ENCODE data around the gene EIF2S2.

Gene EIF2S2

GRCh38 chr20:34095825-34096224, 16.2 kb downstream of the EIF2S2 start:
- no peak overlapping the region for H3K27ac ChIP-seq (replicated peaks)
- no peaks in the 10 kb centered on the region for H3K27me3 ChIP-seq (ENCODE audit: insufficient read depth, poor library complexity, severe bottlenecking)
- no peak for DNase-seq (ENCODE audit: low read depth in 1 of 2, low spot score in 1 of 2)
- TF ChIP-seq POLR2AphosphoS5 (IDR thresholded peaks at IDR 0.05; ENCODE audit: low read depth) (no peak), REST (IDR thresholded peaks at IDR 0.05; ENCODE audit: insufficient replicate concordance, low read depth) (no peak), SPI1 (IDR thresholded peaks at IDR 0.05; ENCODE audit: borderline replicate concordance, low read depth) (no peak), GABPA (IDR thresholded peaks at IDR 0.05; ENCODE audit: low read depth) (no peak), CTCF (IDR thresholded peaks at IDR 0.05; ENCODE audit: insufficient read depth, low read length) (no peak)
- no peak overlapping the region for H3K4me3 ChIP-seq (replicated peaks; ENCODE audit: insufficient read depth, low read length)

DNA sequence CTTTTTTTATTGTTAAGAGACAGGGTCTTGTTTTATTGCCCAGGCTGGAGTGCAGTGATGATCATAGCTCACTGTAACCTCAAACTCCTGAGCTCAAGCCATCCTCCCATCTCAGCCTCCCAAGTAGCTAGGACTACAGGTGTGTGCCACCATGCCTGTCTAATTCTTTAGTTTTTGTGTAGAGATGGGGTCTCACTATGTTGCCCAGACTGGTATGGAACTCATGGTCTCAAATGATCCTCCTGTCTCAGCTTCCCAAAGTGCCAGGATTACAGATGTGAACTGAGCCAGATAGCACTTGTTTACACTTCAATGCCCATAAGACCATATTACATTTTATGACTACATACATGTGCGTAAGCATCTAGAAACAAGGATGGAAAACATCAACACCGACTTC, 18.1 kb downstream of the EIF2S2 start:
- Histone ChIP-seq H3K27me3 (ENCODE audit: insufficient read depth, poor library complexity, severe bottlenecking) (no peaks in the 10 kb centered on the region), H3K4me3 (replicated peaks; ENCODE audit: insufficient read depth, low read length) (no peak overlapping the region), H3K27ac (replicated peaks) (no peak overlapping the region)
- TF ChIP-seq CTCF (IDR thresholded peaks at IDR 0.05; ENCODE audit: insufficient read depth, low read length) (no peak), POLR2AphosphoS5 (IDR thresholded peaks at IDR 0.05; ENCODE audit: low read depth) (no peak), GABPA (IDR thresholded peaks at IDR 0.05; ENCODE audit: low read depth) (no peak), SPI1 (IDR thresholded peaks at IDR 0.05; ENCODE audit: borderline replicate concordance, low read depth) (no peak), REST (IDR thresholded peaks at IDR 0.05; ENCODE audit: insufficient replicate concordance, low read depth) (no peak)
- no peak for DNase-seq (ENCODE audit: low read depth in 1 of 2, low spot score in 1 of 2)

DNA sequence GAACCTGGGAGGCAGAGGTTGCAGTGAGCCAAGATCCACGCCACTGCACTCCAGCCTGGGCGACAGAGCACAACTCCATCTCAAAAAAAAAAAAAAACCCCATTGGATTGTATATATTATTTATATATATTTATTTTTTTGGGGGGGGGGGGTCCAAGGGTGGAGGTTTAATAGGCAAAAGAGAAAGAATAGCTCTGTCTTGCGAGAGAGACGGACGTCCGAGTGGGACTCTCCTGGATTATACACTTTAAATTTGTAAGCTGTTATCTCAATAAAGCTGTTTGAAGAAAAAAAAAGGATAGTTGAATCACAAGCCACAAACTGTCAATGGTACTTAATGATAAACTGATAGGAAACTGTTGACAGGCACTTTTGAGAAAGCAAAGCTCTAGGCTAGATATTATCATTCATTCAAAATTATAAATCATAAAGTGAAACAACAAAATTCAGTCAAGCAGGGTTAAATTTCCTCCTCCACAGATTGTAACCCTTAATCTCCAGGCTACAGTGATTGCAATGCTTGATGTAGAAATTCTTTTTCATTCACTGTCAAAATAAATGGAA, 20.3 kb downstream of the EIF2S2 start:
- no peak for TF ChIP-seq CTCF (IDR thresholded peaks at IDR 0.05; ENCODE audit: insufficient read depth, low read length)
- TF ChIP-seq SPI1 (IDR thresholded peaks at IDR 0.05; ENCODE audit: borderline replicate concordance, low read depth), result no peak
- TF ChIP-seq POLR2AphosphoS5 (IDR thresholded peaks at IDR 0.05; ENCODE audit: low read depth), result no peak
- H3K4me3 ChIP-seq (replicated peaks; ENCODE audit: insufficient read depth, low read length), result no peak overlapping the region
- H3K27me3 ChIP-seq (ENCODE audit: insufficient read depth, poor library complexity, severe bottlenecking), result no peaks in the 10 kb centered on the region
- no peak overlapping the region for H3K27ac ChIP-seq (replicated peaks)
- DNase-seq (ENCODE audit: low read depth in 1 of 2, low spot score in 1 of 2), result no peak

DNA sequence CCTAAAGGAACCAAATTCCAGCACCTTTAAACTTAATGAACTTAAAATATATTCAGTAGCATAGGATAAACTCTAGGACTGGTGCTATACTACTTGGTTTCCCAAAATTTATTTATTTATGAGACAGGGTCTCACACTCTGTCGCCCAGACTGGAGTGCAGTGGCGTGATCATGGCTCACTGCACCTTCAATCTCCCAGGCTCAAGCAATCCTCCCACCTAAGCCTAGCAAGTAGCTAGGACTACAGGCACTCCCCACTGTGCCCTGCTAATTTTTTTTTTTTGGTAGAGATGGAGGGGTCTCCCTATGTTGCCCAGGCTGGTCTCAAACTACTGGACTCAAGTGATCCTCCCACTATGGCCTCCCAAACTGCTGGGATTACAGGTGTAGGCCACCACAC, 21.4 kb downstream of the EIF2S2 start:
- DNase-seq (ENCODE audit: low read depth in 1 of 2, low spot score in 1 of 2), result no peak
- TF ChIP-seq POLR2AphosphoS5 (IDR thresholded peaks at IDR 0.05; ENCODE audit: low read depth), result no peak
- TF ChIP-seq SPI1 (IDR thresholded peaks at IDR 0.05; ENCODE audit: borderline replicate concordance, low read depth), result no peak
- no peak for TF ChIP-seq REST (IDR thresholded peaks at IDR 0.05; ENCODE audit: insufficient replicate concordance, low read depth)
- H3K27me3 ChIP-seq (ENCODE audit: insufficient read depth, poor library complexity, severe bottlenecking), result no peaks in the 10 kb centered on the region
- H3K4me3 ChIP-seq (replicated peaks; ENCODE audit: insufficient read depth, low read length), result no peak overlapping the region
- no peak overlapping the region for H3K27ac ChIP-seq (replicated peaks)
